Head of caudate nucleus (tissue), 42 donors: Measurements from ENCODE around the gene EXT2.

Experiments
- DNase-seq, 42 donors: peaks; one replicate each; pipeline versions ENCODE4 v3.0.0 to v3.0.0-alpha.2; 2020 to 2021; ENCODE audit warnings: mixed read lengths in 7 of 42
- intact Hi-C: fragments of 100-400 bp; cut with DNase I; formaldehyde crosslinking; loops from one replicate; pipeline ENCODE4 v1.15.0; 2022

EXT2 gene

DNA sequence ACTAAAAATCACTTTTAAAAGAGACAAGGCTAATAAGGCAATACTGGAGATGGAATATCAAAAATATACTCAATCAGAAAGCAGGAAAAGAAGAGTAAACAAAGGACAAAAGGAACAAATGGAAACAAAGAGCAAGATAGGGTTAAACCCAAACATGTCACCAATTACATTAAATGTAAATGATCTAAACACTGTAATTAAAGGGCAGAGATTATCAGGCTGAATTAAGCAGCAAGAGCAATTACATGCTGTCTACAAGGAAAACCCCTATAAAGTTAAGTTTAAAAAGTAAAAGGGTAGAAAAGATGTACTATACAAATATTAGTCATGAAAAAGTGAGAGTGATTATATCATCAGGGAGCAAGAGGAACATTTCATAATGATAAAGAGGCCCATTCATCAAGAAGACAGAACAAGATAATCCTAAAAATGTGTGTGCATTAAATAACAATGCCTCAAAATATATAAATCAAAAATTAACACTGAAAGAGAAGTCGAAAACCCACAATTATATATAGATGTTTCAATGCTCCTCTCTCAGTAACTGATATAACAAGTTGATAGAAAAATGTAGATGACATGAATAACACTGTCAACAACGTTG is 157.6 kb downstream of the EXT2 start:
- intact Hi-C loops: no loop called here
- DNase-seq: no peak

DNA sequence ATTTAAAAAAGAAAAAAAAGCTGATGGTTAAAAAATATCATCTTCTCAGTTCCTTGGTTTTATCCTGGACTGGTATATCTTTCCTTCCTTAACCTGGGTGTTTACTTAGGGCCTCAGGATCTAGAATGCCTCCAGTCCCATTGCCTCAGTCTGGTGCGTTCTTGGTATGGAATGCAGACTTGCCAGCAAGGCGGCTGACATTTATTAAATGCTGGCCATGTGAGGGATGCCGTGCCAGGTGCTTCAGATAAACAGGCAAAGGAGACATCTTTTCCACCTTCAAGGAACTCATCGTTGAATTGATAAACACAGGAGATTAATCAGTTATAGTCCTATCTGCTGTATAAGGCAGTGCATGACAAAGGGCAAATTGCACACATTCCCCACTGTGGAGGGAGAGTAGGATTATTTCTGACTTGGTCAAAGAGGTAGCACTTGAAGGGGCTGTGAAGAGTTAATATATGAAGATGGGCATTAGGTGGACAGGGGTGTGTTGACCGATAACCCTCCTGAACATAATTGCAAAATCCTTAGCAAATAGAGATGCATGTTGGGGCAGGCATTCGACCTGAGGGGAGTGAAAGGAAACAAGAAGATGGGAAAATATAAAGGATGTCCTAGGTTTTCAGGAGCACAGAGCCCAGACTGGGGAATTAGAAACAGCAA is 160.1 kb downstream of the EXT2 start:
- DNase-seq: peak in 1 of 42 donors; percentile 17
- intact Hi-C loops: no loop called here

DNA sequence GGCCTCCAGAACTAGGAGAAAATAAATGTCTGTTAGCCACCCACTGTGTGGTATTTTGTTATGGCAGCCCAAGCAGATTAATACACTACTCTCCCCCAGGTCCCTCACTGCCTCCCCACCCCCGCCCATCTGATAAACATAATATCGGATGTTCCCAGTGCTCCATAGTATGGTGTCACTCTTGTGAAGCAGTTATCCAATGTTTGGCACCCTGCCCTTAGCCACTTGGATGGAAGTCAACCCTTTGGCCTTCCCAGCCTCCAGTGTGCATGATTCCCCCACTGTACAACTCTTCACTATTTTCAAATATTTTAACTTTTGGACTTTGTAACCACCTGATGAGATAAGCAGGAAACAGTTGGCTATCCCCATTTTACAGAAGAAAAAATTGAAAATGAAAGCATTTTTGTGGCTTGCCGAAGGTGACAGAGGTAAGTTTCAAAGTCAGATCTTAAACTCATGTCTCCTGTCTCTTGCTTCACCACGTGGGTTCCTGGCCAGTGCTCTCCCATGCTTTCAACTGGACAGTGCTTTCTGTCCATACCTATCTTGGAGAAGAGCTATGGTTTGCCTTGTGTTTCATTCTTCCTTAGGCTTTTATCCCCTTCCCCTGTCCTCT is 161.3 kb downstream of the EXT2 start:
- DNase-seq: peak in 1 of 42 donors; percentile 42
- intact Hi-C loops: no loop called here

DNA sequence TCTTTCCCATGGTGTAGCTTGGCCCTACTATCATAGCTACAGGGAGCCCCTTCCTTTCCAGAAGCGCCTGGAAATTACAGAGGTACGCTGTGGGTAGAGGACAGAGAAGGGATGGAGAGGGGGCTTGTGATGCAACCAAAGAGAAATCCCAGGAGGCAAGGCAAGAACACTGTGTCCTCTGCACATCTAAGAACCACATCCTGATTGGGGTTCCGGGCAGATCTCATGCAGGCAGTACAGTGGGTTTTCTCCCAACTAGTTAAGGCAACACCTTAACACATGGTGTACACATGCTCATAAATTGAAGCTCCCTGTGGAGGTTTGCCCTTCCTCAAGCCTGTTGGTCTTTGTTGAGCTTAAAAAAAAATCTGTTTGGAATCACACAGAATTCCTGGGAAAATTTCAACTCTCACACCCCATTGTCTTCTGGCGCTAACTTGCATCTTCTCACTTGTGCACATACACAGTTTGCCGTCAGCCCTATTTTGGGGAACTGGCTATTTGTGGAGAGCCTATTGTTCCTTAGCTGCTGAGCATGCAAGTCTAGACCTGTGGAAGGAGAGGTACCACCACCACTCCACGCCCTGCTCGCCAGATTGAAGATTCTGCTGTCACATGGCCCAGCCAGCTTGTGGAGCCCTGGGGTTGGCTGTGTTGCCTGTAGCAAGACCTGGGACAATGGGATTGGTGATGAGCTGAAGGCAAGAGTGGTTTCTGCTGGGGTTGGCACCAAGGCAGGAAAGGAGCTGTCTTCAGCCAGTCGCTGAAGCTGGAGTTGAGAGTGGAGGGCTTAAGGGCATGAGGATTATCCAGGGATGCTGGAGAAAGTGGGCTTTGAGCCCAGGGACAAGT is 162.1 kb downstream of the EXT2 start:
- peak in 2 of 42 donors; percentile 19 to 30 for DNase-seq
- intact Hi-C loops: no loop called here

DNA sequence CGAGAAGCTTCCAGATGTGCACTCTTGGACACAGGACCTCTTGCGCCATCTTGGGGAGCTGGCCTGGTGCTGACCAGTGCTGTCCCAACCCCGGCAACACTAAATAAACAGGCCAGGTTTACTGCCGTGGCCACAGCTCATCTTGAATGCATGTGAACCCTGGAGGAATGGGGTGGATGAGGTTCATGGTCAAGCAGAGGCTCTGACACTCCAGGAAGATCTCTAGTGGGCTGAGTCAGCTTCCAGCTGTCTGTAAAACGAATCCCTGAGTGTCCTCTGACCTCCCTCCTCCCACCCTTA is 162.7 kb downstream of the EXT2 start:
- peak in 1 of 42 donors; percentile 3 for DNase-seq
- intact Hi-C loops: no loop called here

DNA sequence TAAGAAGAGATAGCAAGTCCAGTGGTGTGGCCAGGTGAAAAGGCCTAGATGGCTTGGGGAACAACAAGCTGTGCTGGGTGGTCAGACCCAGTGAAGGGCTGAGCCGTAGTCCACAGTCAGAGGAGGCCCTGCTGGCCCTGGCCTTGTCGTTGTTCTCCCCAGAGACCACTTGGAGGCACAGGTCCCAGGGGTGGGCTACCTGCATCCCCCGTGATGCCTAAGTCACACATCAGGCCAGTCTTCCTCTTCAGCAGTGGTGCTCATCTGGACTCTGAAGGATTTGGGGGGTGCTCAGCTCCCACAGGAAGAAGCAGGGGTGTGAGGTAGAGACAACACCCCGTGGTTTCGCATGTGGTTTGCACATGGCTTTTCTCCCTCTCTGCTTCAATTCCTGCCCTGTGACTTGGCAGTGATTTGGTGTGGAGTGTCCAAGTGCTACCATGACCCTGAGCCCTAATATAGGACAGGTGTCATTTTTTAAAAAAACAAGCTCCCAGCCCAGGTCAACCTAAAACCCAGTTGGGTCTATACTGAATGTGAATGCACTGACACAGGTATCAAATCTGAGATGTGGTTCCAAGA is 163.5 kb downstream of the EXT2 start:
- peak in 1 of 42 donors; percentile 14 for DNase-seq
- intact Hi-C loops: no loop called here

DNA sequence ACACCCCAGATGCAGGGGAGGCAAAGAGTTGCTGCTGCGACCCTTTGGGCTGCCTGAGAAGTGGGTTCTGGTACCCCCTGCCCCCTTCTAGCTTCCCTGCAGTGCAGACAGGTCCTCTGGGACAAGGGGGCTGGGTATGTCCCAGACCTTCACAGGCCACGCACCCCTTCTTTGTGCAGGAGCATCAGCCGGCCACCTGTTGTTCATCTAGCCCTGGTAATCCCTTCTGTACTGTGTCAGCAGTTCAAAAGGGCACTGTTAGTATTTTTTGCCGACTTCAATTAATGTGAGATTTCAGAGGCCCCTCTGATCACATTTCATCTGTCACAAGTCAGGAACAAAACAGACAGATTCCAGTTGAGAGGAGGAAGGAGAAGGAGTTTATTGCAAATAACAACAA is 164.6 kb downstream of the EXT2 start:
- peak in 1 of 42 donors; percentile 15 for DNase-seq
- intact Hi-C loops: no loop called here

DNA sequence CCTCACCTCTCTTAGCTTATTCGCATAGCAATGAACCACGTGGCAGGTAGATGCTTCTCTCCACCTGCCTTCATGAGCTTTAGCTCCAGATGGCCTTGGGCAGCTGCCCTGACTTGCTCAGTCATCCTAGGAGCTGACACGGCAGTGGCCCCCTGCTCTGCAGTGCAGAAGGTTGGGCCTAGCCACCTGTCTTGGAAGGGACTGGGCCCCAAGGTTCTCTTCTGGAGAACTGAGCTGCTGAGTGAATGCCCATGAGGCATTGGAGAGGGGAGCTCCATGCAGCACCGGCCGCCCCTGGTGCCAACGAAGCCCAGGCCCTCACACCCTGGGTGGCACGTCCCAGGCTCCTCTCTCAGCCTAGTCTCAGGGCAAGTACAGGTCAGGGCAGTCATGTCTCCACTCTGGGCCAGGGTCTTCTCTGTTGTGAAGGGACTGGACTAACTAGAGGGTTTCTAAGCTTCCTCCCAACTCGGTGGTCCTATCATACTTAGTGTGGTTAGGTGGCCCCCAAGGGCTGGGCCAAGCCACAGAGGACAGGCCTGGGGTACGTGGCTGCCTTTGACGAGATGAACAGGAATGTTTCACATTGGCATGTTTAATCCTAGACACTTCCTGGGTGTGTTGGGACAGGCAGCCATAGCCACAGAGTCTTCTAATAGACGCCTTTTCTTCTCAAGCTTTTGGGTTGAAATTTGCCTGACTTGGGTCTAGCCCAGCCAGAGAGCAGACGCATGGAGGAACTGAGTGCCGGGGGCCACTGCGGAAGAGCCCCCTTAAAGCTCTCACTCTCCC is 166.5 kb downstream of the EXT2 start:
- intact Hi-C loops: no loop called here
- peak in 1 of 42 donors; percentile 21 for DNase-seq

DNA sequence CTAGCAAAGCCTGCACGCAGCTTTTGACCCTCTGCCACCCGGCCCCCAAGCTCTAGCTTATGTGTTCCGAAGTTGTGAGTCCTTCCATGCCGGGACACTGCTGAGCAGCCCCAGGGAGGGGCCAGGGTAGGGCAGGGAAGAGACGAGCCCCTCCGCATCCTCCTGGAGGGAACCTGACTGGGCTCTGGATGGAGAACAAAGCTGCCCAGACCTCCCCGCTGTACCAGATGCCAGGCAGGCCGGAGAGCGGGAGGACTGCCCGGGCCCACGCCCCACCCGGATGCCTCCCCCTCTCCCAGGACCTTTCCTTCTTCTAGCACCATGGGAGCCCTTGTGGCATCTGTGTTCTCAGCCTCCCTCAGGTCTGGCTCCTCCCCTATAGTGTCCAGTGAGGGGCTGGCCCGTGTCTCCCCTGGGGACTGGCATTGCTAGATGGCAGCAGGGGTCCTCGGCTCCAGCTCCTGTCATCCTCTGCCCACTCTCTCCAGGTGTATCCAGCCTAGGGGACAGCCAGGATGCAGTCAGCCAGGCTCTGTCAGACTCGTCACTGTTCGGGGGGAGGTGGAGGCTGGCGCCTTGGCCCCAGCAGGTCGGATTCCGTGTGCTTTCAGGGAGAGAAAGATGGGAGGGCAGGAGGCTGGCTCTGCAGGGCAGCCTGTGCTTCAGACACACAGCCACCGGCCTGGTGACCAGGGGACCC is 168.4 kb downstream of the EXT2 start:
- peak in 2 of 42 donors; percentile 5 to 18 for DNase-seq
- intact Hi-C loops: no loop called here

DNA sequence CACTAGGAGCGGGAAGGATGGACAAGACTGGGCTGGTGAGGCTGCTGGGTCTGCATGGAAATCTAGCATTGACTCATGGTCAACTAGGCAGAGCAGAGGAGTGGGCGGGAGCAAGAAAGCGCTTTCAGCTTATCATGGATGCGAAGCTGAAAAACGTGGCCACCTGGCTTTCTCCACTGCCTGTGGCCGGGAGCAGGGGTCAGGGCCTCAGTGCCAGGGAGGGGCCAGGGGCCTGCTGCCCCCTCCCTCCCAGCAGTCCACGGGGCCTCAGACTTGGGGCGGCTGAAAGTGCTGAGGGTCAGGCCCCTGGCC is 168.9 kb downstream of the EXT2 start:
- intact Hi-C loops: no loop called here
- no peak for DNase-seq

DNA sequence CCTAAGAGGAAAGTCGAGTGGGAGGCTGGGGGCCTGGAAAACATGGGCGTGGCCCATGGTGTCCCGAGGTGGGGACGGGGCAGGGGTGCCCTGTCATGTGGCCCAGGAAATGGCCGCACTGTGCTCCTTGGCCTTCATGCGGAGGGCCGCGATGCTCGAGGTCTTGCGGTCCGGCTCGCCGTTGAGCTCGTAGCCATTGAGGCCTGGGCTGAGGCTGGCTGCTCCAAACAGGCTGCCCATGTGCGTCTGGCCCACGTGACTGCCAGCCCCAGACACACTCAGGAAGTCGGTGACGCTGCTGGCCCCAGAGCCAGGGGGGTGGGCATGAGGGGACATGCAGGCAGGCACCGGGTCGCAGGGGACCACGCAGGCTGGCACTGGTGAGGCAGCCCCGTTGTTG is 169.3 kb downstream of the EXT2 start:
- DNase-seq: peak in 1 of 42 donors; percentile 18
- intact Hi-C loops: no loop called here

DNA sequence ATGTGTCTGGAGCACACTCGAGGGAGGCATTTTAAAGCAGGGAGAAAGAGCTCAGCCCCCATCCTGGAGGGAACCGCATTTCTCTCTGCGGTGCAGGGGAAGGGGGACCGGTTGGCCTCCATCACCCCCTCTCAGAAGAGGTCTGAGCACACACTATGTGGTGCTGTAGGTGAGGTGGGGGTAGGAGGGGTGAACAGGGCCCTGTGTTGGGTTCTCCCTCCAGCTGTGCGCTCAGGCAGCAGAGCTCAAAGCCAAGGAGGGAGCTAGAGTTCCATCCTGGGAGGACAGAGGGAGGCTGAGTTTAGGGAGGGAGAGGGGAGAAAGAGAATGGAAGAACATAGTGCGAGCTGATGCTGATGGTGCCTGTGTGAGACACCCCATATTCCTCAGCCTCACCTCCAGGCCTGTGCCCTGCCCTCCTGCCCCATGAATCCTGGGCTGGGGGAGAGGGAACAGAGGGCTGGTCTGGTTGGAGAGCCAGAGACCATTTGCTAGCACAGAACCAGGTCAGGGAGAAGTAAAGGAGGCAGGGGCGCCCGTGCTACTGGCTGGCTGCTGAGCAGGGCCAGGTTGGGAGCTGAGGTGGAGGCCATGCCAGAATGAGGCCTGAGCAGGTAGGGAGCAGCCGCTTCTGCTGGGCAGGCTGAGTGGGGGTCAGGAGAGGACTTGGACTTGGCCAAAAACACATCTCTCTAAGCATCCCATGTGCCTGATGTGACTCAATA is 170.7 kb downstream of the EXT2 start:
- intact Hi-C loops: no loop called here
- peak in 1 of 42 donors; percentile 2 for DNase-seq

DNA sequence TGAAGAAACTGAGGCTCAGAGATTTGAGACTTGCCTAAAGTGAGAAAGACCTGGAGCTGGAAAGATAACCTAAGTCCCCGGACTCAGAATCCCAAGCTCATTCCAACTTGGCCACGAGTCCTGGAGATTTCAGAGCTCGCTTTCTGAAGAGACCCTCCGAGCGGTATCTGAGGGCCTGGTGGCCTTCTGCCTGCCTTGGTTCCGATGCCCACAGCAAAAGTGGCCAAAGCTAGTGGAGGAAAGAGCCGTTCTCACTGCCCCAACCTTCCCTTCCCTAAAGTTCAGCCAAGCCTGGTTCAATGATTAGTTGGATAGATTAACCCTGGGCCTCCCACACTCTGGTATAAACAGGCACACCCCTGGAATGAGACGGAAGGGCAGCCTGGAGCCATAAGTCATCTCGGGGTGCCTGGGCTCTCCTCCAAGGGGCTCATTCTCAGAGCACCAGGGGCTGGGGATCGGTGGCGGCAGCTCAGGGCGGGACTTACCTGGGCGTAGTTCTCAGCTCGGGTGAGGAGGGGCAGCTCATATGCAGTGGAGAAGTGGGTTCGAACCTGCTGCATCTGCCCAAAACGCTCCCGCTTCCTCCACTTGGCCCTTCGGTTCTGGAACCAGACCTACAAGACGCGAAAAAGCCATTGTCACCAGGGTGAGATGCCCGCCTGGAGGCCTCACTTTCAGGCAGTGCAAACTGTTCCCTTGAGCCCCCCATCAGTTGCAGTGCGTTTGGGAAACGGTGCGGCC is 171.7 kb downstream of the EXT2 start:
- no peak for DNase-seq
- intact Hi-C loops: no loop called here

DNA sequence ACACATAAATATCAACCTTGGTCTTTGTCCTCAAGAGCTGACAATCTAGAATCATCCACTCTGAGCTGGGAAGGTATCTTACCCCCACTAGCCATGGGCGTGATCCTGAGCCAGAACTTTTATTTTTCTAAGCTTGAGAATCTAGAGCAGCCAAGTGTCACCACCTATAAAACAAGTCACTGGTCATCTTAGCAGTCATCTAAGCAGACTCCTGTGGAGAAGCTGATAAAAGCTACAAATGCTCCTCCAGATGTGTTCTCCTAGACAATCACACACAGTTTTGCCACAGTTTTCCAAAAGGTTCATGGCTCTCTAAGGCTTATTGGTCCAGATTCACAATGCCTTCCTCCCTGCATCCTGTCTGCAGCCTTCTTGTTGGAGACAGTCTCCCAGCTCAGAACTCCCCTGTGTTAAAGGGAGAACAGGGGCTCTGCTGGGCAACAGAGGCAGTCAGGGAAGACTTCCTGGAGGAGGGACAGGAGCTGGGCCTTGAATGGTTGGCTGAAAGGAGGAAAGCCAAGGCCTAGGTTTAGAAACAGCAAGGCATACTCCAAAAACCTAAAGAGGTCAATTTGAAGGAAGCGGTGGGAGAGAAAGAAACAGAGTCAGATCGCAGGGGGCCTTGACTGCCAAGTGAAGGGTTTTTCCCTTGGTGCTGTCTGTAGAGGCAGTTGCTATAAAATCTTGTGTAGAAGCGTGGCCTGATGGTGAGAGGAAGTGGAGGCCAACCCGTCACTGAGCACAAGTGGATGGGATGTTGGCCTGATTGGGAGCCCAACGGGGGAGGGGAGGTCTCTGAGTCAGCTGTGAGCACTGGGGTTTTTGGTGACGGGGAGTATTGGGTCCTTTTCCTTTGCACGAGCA is 172.5 kb downstream of the EXT2 start:
- intact Hi-C loops: no loop called here
- DNase-seq: no peak

DNA sequence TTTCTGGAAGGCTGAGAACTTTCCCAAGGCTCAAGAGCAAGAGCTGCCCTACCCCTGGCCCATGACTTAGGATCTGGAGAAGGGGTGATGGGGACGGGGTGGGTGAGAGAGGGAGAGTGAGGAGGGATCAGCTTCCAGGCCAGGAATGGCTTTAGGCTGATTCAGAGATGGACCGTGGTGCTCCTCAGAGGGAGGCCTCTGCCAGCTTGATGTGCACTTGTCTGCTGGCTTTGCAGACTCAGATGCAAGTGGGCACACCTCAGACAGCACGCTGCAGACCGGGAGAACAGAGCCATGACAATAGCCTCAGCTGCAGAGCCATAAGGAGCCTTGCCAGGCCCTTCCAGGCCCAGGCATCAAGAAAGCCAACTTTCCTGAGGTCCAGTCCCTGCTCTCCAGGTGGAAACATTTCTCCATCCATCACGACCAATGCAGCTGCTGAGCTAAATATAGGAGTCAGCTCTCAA is 173.2 kb downstream of the EXT2 start:
- DNase-seq: no peak
- intact Hi-C loops: no loop called here
